Chondrocyte (in vitro differentiated cells): ENCODE results near the gene CPT1B. TPM values are rescaled to one million over a fixed set of nuclear protein-coding genes. Genes with fewer than 3 reads are reported as not detected.

Experiments used
- DNase-seq: peaks from one replicate; pipeline ENCODE4 v3.0.0; 2021; ENCODE audit warnings: mixed read lengths, low spot score
- H3K27ac Mint-ChIP-seq: one replicate; pipeline ENCODE4 v1.8.0; 2021; ENCODE audit warnings: mild to moderate bottlenecking, moderate library complexity, mixed read lengths; ENCODE audit not compliant: unreplicated experiment
- H3K27me3 Mint-ChIP-seq: 2 replicates; pipeline ENCODE4 v1.8.0; 2021; ENCODE audit warnings: low read depth, mixed read lengths
- H3K36me3 Mint-ChIP-seq: 2 replicates; pipeline ENCODE4 v1.8.0; 2021; ENCODE audit warnings: low read depth, mixed read lengths
- H3K4me1 Mint-ChIP-seq: 2 replicates; pipeline ENCODE4 v1.8.0; 2021; ENCODE audit warnings: low read depth, mild to moderate bottlenecking, mixed read lengths
- H3K4me3 Mint-ChIP-seq: one replicate; pipeline ENCODE4 v1.8.0; 2021; ENCODE audit warnings: mild to moderate bottlenecking, moderate library complexity, mixed read lengths; ENCODE audit not compliant: unreplicated experiment
- H3K9me3 Mint-ChIP-seq: 2 replicates; pipeline ENCODE4 v1.8.0; 2021; ENCODE audit warnings: low read depth, mixed read lengths
- CTCF ChIP-seq: fragments of 200-600 bp; sonication (generic); IDR thresholded peaks from 2 replicates; pipeline ENCODE4 v1.5.0; 2021; ENCODE audit warnings: antibody characterized with exemption, mild to moderate bottlenecking, moderate library complexity
- total RNA-seq: library from RNA; stranded (reverse); gene quantifications from 3 replicates; pipeline ENCODE4 v1.2.1, GENCODE V29; 2021

Gene CPT1B
- total RNA-seq, 1 donor from 2014 or later, result 33.9 TPM

- Mint-ChIP-seq H3K27ac (no peak overlapping the region), H3K27me3 (peaks cover 7% of the 10 kb centered on the region), H3K9me3 (no peaks in the 10 kb centered on the region), H3K4me3 (no peak overlapping the region), H3K36me3 (no peaks in the 10 kb centered on the region), H3K4me1 (no peaks in the 10 kb centered on the region)
- peak; percentile 59 for DNase-seq
- TF ChIP-seq CTCF, result no peak
Measured at GRCh38 chr22:50607659-50608020, 29.4 kb upstream of the CPT1B start.

DNA sequence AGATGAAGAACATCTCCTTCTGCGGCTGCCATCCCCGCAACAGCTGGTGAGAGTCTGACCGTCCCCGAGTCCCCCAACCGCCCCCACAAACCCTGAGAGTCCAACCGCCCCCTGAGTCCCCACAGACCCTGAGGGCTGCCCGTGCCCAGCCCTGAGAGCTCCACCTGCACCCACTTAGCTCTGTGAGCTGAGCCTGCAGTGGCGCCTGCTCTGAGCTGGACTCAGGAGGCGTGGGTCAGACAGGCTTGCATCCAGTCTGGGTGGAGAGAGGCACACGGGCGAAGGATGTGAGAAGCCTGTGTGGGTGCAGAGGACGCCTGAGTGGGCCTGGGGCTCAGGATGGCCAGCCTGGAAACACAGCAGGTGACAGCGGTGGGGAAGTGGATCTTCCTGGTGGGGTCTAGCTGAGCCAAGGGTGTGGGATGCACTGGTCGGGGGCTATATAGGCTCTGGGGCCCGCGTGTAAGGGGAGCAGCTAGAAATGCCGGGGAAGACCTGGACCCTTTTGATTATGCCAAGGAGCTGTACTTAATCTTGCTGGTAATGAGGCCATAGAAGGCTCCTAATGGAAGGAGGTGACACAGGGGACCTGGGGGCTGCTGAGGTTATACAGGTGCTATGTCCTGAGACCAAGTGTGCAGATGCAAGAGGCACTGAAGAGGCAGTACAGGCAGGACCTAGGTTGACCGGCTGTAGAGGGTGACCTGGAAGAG lies 28.9 kb upstream of the CPT1B start:
- no peak overlapping the region for H3K27ac Mint-ChIP-seq
- peaks cover 7% of the 10 kb centered on the region for H3K27me3 Mint-ChIP-seq
- H3K9me3 Mint-ChIP-seq, result no peaks in the 10 kb centered on the region
- H3K4me3 Mint-ChIP-seq, result no peak overlapping the region
- peak; percentile 83 for DNase-seq
- no peaks in the 10 kb centered on the region for H3K4me1 Mint-ChIP-seq
- no peaks in the 10 kb centered on the region for H3K36me3 Mint-ChIP-seq
- no peak for TF ChIP-seq CTCF

GRCh38 chr22:50606165-50606945 lies 28.1 kb upstream of the CPT1B start:
- Mint-ChIP-seq H3K4me3 (no peak overlapping the region), H3K4me1 (peaks cover 5% of the 10 kb centered on the region), H3K27ac (no peak overlapping the region), H3K27me3 (peaks cover 7% of the 10 kb centered on the region), H3K9me3 (no peaks in the 10 kb centered on the region), H3K36me3 (no peaks in the 10 kb centered on the region)
- peak; percentile 25 for TF ChIP-seq CTCF
- peak; percentile 48 for DNase-seq

GRCh38 chr22:50605613-50606074 lies 27.4 kb upstream of the CPT1B start:
- Mint-ChIP-seq H3K36me3 (no peaks in the 10 kb centered on the region), H3K4me1 (peaks cover 5% of the 10 kb centered on the region)
- TF ChIP-seq CTCF, result no peak

DNA sequence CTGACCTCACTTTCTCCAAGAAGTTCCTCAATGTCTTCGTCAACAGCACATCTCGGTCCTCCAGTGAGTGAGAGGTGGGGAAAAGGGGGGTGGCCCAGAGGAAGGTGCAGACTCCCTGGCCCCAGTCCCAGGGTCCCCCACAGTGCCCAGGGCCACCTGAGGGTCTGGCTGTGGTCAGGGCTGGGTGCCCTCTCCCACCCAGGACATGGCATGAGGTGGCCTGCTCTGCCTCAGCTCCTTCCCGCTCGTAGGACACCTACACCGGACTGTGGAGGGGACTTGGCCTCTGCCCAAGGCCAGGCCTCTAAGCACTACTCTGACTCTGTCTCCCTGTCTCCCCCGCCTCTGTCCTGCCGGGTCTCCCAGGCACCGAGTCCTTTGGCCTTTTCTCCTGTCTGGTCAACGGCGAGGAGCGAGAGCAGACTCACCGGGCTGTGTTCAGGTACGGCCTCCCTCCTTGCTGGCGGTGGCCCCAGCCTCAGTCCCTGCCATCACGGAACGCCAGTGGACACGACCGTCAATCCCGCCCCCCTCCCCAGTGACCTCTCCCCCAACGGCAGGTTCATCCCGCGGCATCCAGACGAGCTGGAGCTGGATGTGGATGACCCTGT lies 26.9 kb upstream of the CPT1B start:
- no peak overlapping the region for H3K4me3 Mint-ChIP-seq
- H3K4me1 Mint-ChIP-seq, result peaks cover 5% of the 10 kb centered on the region
- no peak for DNase-seq
- H3K27me3 Mint-ChIP-seq, result peaks cover 3% of the 10 kb centered on the region
- no peak for TF ChIP-seq CTCF
- no peaks in the 10 kb centered on the region for H3K36me3 Mint-ChIP-seq
- H3K9me3 Mint-ChIP-seq, result no peaks in the 10 kb centered on the region
- no peak overlapping the region for H3K27ac Mint-ChIP-seq

More at GRCh38 chr22:50605613-50606074, 27.4 kb upstream of the CPT1B start:
- peaks cover 7% of the 10 kb centered on the region for H3K27me3 Mint-ChIP-seq
- H3K27ac Mint-ChIP-seq, result no peak overlapping the region
- H3K4me3 Mint-ChIP-seq, result no peak overlapping the region
- DNase-seq, result no peak
- H3K9me3 Mint-ChIP-seq, result no peaks in the 10 kb centered on the region
